K562 (cell line): ENCODE data around the gene UBE2I. TPM values are rescaled to one million over a fixed set of nuclear protein-coding genes. Genes with fewer than 3 reads are reported as not detected.
A peak's percentile ranks its signal among the peaks of the same experiment; 100 is the strongest.

ENCODE experiments used
- GMEB1 ChIP-seq: fragments of 250-450 bp; sonication (Bioruptor Pico); IDR thresholded peaks from 2 replicates; pipeline ENCODE4 v1.4.0; 2020; ENCODE audit warnings: mild to moderate bottlenecking
- HLTF ChIP-seq: fragments of 450-650 bp; IDR thresholded peaks from 2 replicates; pipeline ENCODE4 v1.6.1; 2016
- MAZ ChIP-seq, 2 experiments: fragments of 450-650 bp in 1 of 2; sonication (generic) in 1 of 2; formaldehyde crosslinking; IDR thresholded peaks in 1 of 2; conservative IDR thresholded peaks in 1 of 2; 2 replicates each; pipeline versions ENCODE4 v1.4.0 to v1.5.0; 2020; ENCODE audit warnings: mild to moderate bottlenecking in 1 of 2, missing genetic modification reagents in 1 of 2
- NCOA4 ChIP-seq: fragments of 450-650 bp; IDR thresholded peaks from 2 replicates; pipeline ENCODE4 v1.6.1; 2018; ENCODE audit warnings: mild to moderate bottlenecking; ENCODE audit not compliant: partially characterized antibody
- NFIC ChIP-seq: fragments of 450-650 bp; IDR thresholded peaks from 2 replicates; pipeline ENCODE4 v1.6.1; 2017; ENCODE audit warnings: mild to moderate bottlenecking, inconsistent platforms
- RBFOX2 ChIP-seq: fragments of 200-400 bp; formaldehyde crosslinking; IDR thresholded peaks from 2 replicates; pipeline ENCODE4 v1.6.1; 2017; ENCODE audit warnings: low read depth, mild to moderate bottlenecking, low read length, moderate library complexity
- RBM25 ChIP-seq: fragments of 200-400 bp; formaldehyde crosslinking; IDR thresholded peaks from 2 replicates; pipeline ENCODE4 v1.6.1; 2018; ENCODE audit warnings: low read length, low read depth, moderate library complexity; ENCODE audit not compliant: severe bottlenecking
- SMARCA5 ChIP-seq: fragments of 450-650 bp; IDR thresholded peaks from 2 replicates; pipeline ENCODE4 v1.6.1; 2016
- TAL1 ChIP-seq: fragments of 450-650 bp; IDR thresholded peaks from 2 replicates; pipeline ENCODE4 v1.6.1; 2016; ENCODE audit warnings: mild to moderate bottlenecking
- TRIM25 ChIP-seq: fragments of 450-650 bp; IDR thresholded peaks from 2 replicates; pipeline ENCODE4 v1.7.0; 2016; ENCODE audit warnings: borderline replicate concordance
- YBX1 ChIP-seq: fragments of 450-650 bp; IDR thresholded peaks from 2 replicates; pipeline ENCODE4 v1.7.1; 2016; ENCODE audit warnings: mild to moderate bottlenecking
- ZFP1 ChIP-seq: fragments of 450-650 bp; formaldehyde crosslinking; IDR thresholded peaks from 2 replicates; pipeline ENCODE4 v1.4.0; 2020; ENCODE audit warnings: mild to moderate bottlenecking, mixed read lengths
- ZNF75A ChIP-seq: fragments of 450-650 bp; formaldehyde crosslinking; IDR thresholded peaks from 2 replicates; pipeline ENCODE4 v1.4.0; 2020; ENCODE audit warnings: mild to moderate bottlenecking
- polyA plus RNA-seq, 8 experiments: library from polyadenylated mRNA; depleted of rRNA in 4 of 8; stranded (reverse) in 5 of 8; unstranded in 3 of 8; fragments of >200 nt; fragmentation: Nextera tagmentation in 2 of 8; fragmentation: Illumina TruSeq in 1 of 8; extraction: Ambion mirVana in 2 of 8; extraction: Trizol in 1 of 8; gene quantifications; 2 replicates each; pipeline versions ENCODE4 v1.2.1 to v1.2.3, GENCODE V29; 2011 to 2014; ENCODE audit warnings: inconsistent platforms in 1 of 8, missing spikeins in 1 of 8
- total RNA-seq, 7 experiments: library from RNA; depleted of rRNA in 6 of 7; stranded (reverse); fragments of >200 nt in 6 of 7; fragmentation: Illumina TruSeq in 2 of 7; extraction: Trizol in 2 of 7; gene quantifications; 2 replicates each; pipeline versions ENCODE4 v1.2.1 to v1.2.3, GENCODE V29; 2011 to 2021; ENCODE audit warnings: low replicate concordance in 1 of 7
- TF ChIP-seq, protein P1 (sequence below), 2 experiments: fragments of 250-450 bp in 1 of 2; fragments of 450-650 bp in 1 of 2; sonication (Bioruptor Pico) in 1 of 2; IDR thresholded peaks; 2 replicates each; pipeline versions ENCODE4 v1.6.1 to v1.8.0; 2016 to 2021; ENCODE audit warnings: mild to moderate bottlenecking in 2 of 2, moderate library complexity in 2 of 2, missing compliant biosample characterization in 1 of 2, missing genetic modification characterization in 1 of 2
- TF ChIP-seq, protein P2 (sequence below): fragments of 250-450 bp; sonication (Bioruptor Pico); IDR thresholded peaks from 2 replicates; pipeline ENCODE4 v1.5.0; 2021; ENCODE audit warnings: mild to moderate bottlenecking, borderline replicate concordance

Gene UBE2I
- total and polyA plus RNA-seq, 9 of the 15 experiments (the other 6 are each of a cell fraction or from before 2014, with no cell fraction given): 36.6 to 254 (median 104) TPM

GRCh38 chr16:1351582-1352362, 42.3 kb downstream of the UBE2I start, which contains the start of the genes GNPTG and TSR3 (continued):
- peak; percentile 87 for TF ChIP-seq GMEB1 (CRISPR knock-in tag)
- TF ChIP-seq TAL1: no peak
- TF ChIP-seq, protein P1, sequence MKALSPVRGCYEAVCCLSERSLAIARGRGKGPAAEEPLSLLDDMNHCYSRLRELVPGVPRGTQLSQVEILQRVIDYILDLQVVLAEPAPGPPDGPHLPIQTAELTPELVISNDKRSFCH (CRISPR knock-in tag; IDR thresholded peaks at IDR 0.05): no peak
- TF ChIP-seq, protein P1 (tag; IDR thresholded peaks at IDR 0.05): peak; percentile 86
- TF ChIP-seq MAZ (CRISPR knock-in tag; conservative IDR thresholded peaks at IDR 0.05 in 1 of 2, IDR thresholded peaks at IDR 0.05 in 1 of 2): peak; percentile 31 to 90; a peak in 3 of 4 replicates
- TF ChIP-seq TRIM25: no peak
- no peak for TF ChIP-seq RBM25
- TF ChIP-seq RBFOX2: peak; percentile 80
- no peak for TF ChIP-seq NCOA4
- TF ChIP-seq YBX1: no peak
- TF ChIP-seq SMARCA5: no peak
- TF ChIP-seq NFIC: peak; percentile 20; the same call in 1 of the 2 replicates
- no peak for TF ChIP-seq ZNF75A (CRISPR knock-in tag)
- TF ChIP-seq HLTF: no peak
- no peak for TF ChIP-seq ZFP1 (CRISPR knock-in tag)
- TF ChIP-seq, protein P2, sequence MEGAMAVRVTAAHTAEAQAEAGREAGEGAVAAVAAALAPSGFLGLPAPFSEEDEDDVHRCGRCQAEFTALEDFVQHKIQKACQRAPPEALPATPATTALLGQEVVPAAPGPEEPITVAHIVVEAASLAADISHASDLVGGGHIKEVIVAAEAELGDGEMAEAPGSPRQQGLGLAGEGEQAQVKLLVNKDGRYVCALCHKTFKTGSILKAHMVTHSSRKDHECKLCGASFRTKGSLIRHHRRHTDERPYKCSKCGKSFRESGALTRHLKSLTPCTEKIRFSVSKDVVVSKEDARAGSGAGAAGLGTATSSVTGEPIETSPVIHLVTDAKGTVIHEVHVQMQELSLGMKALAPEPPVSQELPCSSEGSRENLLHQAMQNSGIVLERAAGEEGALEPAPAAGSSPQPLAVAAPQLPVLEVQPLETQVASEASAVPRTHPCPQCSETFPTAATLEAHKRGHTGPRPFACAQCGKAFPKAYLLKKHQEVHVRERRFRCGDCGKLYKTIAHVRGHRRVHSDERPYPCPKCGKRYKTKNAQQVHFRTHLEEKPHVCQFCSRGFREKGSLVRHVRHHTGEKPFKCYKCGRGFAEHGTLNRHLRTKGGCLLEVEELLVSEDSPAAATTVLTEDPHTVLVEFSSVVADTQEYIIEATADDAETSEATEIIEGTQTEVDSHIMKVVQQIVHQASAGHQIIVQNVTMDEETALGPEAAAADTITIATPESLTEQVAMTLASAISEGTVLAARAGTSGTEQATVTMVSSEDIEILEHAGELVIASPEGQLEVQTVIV: no peak
